Measurements from ENCODE around the gene CYP4F22. TPM values are rescaled to one million over a fixed set of nuclear protein-coding genes. Genes with fewer than 3 reads are reported as not detected.
"Not testable (repeated sequence)": the region's sequence is repeated elsewhere in the genome, so short reads cannot be mapped to it uniquely, and the experiment has no call there.

CYP4F22 gene
- total RNA-seq, 2 donors from 2014 or later, result not detected

DNA sequence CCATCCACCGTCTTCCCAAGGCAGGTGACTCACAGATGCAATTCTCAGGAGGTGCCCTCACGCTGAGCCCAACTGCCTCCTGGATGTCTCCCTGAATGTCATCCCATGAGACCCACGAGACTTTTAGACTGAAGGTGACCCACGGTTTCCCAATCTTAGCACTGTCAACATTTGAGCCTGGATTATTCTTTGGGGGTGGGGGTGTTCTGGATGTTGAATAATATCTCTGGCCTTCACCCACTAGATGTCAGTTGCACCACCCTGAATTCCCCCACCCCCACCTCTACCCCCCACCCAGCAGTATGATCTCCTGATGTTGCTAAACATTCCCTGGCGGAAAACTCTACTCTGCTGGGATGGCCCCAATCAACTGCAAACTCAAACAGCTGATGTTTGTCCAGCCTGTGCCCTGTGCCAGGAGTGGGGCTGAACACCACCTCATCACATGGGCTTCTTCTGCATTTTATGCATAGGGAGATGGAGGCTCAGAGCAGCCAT lies 2.2 kb upstream of the CYP4F22 start:
- H3K9me3 ChIP-seq (ENCODE audit: control insufficient read depth, low read length), result peaks cover 32% of the 10 kb centered on the region

GRCh38 chr19:15507068-15508034 lies 974 bp upstream of the CYP4F22 start:
- H3K9ac ChIP-seq (ENCODE audit: extremely low read depth, low read length, poor library complexity, severe bottlenecking), result no peak overlapping the region
- Mint-ChIP-seq H3K27me3 (ENCODE audit: insufficient read depth) (peaks cover 4% of the 10 kb centered on the region), H3K4me3 (no peak overlapping the region), H3K4me1 (no peaks in the 10 kb centered on the region), H3K36me3 (ENCODE audit: low read depth) (peaks cover 3% of the 10 kb centered on the region), H3K27ac (no peak overlapping the region), H3K9me3 (peaks cover 80% of the 10 kb centered on the region)
- DNase-seq, result no peak
- H3K4me1 ChIP-seq (ENCODE audit: control insufficient read depth, insufficient read depth, low read length), result no peaks in the 10 kb centered on the region
- H3K4me3 ChIP-seq (ENCODE audit: low read length), result no peak overlapping the region
- TF ChIP-seq, protein P1, sequence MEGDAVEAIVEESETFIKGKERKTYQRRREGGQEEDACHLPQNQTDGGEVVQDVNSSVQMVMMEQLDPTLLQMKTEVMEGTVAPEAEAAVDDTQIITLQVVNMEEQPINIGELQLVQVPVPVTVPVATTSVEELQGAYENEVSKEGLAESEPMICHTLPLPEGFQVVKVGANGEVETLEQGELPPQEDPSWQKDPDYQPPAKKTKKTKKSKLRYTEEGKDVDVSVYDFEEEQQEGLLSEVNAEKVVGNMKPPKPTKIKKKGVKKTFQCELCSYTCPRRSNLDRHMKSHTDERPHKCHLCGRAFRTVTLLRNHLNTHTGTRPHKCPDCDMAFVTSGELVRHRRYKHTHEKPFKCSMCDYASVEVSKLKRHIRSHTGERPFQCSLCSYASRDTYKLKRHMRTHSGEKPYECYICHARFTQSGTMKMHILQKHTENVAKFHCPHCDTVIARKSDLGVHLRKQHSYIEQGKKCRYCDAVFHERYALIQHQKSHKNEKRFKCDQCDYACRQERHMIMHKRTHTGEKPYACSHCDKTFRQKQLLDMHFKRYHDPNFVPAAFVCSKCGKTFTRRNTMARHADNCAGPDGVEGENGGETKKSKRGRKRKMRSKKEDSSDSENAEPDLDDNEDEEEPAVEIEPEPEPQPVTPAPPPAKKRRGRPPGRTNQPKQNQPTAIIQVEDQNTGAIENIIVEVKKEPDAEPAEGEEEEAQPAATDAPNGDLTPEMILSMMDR (conservative IDR thresholded peaks at IDR 0.05), result no peak
- WGBS, 2 experiments (ENCODE audit: insufficient coverage in 1 of 2, insufficient read length in 1 of 2), result 38 to 71% methylated on average over 3 to 14 of the region's 14 CpGs
- H3K36me3 ChIP-seq (ENCODE audit: control insufficient read depth, insufficient read depth, low read length), result no peaks in the 10 kb centered on the region
- no peak overlapping the region for H3K27ac ChIP-seq (ENCODE audit: low read depth, low read length)
- H3K9me3 ChIP-seq (ENCODE audit: control insufficient read depth, low read length), result peaks cover 27% of the 10 kb centered on the region
- H3K27me3 ChIP-seq (ENCODE audit: control insufficient read depth, insufficient read depth, low read length, poor library complexity, severe bottlenecking), result no peaks in the 10 kb centered on the region

More for the DNA sequence above, 2.2 kb upstream of the CYP4F22 start:
- Histone ChIP-seq H3K27ac (ENCODE audit: low read depth, low read length) (no peak overlapping the region), H3K36me3 (ENCODE audit: control insufficient read depth, insufficient read depth, low read length) (no peaks in the 10 kb centered on the region), H3K9ac (ENCODE audit: extremely low read depth, low read length, poor library complexity, severe bottlenecking) (no peak overlapping the region), H3K4me1 (ENCODE audit: control insufficient read depth, insufficient read depth, low read length) (no peaks in the 10 kb centered on the region), H3K27me3 (ENCODE audit: control insufficient read depth, insufficient read depth, low read length, poor library complexity, severe bottlenecking) (no peaks in the 10 kb centered on the region), H3K4me3 (ENCODE audit: low read length) (no peak overlapping the region)
- Mint-ChIP-seq H3K4me1 (no peaks in the 10 kb centered on the region), H3K4me3 (no peak overlapping the region), H3K36me3 (ENCODE audit: low read depth) (peaks cover 3% of the 10 kb centered on the region), H3K27ac (no peak overlapping the region), H3K27me3 (ENCODE audit: insufficient read depth) (peaks cover 4% of the 10 kb centered on the region), H3K9me3 (peaks cover 83% of the 10 kb centered on the region)
- TF ChIP-seq, protein P1 (conservative IDR thresholded peaks at IDR 0.05), result no peak
- DNase-seq, result no peak
- 73 to 83% methylated on average over 1 to 5 of the region's 5 CpGs for WGBS, 2 experiments (ENCODE audit: insufficient coverage in 1 of 2, insufficient read length in 1 of 2)

GRCh38 chr19:15511671-15512424 lies 3.5 kb downstream of the CYP4F22 start:
- Histone ChIP-seq H3K9ac (ENCODE audit: extremely low read depth, low read length, poor library complexity, severe bottlenecking) (no peak overlapping the region), H3K36me3 (ENCODE audit: control insufficient read depth, insufficient read depth, low read length) (no peaks in the 10 kb centered on the region), H3K4me1 (ENCODE audit: control insufficient read depth, insufficient read depth, low read length) (no peaks in the 10 kb centered on the region), H3K4me3 (ENCODE audit: low read length) (no peak overlapping the region), H3K27ac (ENCODE audit: low read depth, low read length) (no peak overlapping the region), H3K9me3 (ENCODE audit: control insufficient read depth, low read length) (peaks cover 28% of the 10 kb centered on the region), H3K27me3 (ENCODE audit: control insufficient read depth, insufficient read depth, low read length, poor library complexity, severe bottlenecking) (no peaks in the 10 kb centered on the region)
- peaks cover 84% of the 10 kb centered on the region for H3K9me3 Mint-ChIP-seq
- TF ChIP-seq, protein P1 (conservative IDR thresholded peaks at IDR 0.05), result no peak
- H3K4me3 Mint-ChIP-seq, result no peak overlapping the region
- no peak for DNase-seq
- H3K36me3 Mint-ChIP-seq (ENCODE audit: low read depth), result peaks cover 3% of the 10 kb centered on the region
- H3K27me3 Mint-ChIP-seq (ENCODE audit: insufficient read depth), result peaks cover 4% of the 10 kb centered on the region
- no peaks in the 10 kb centered on the region for H3K4me1 Mint-ChIP-seq
- no peak overlapping the region for H3K27ac Mint-ChIP-seq
- 87% methylated on average over 11 to 19 of the region's 19 CpGs for WGBS, 2 experiments (ENCODE audit: insufficient coverage in 1 of 2, insufficient read length in 1 of 2)

GRCh38 chr19:15515227-15515625 lies 6.9 kb downstream of the CYP4F22 start:
- H3K27me3 Mint-ChIP-seq (ENCODE audit: insufficient read depth); H3K36me3 Mint-ChIP-seq (ENCODE audit: low read depth); H3K4me3 ChIP-seq (ENCODE audit: low read length); H3K4me1 ChIP-seq (ENCODE audit: control insufficient read depth, insufficient read depth, low read length); H3K27ac Mint-ChIP-seq; H3K4me3 Mint-ChIP-seq; H3K27ac ChIP-seq (ENCODE audit: low read depth, low read length); H3K36me3 ChIP-seq (ENCODE audit: control insufficient read depth, insufficient read depth, low read length); H3K27me3 ChIP-seq (ENCODE audit: control insufficient read depth, insufficient read depth, low read length, poor library complexity, severe bottlenecking); DNase-seq; H3K9ac ChIP-seq (ENCODE audit: extremely low read depth, low read length, poor library complexity, severe bottlenecking); H3K4me1 Mint-ChIP-seq: not testable (repeated sequence)
- WGBS, 2 experiments (ENCODE audit: insufficient coverage in 1 of 2, insufficient read length in 1 of 2), result 88 to 92% methylated on average over 4 to 8 of the region's 9 CpGs
- peaks cover 36% of the 10 kb centered on the region for H3K9me3 ChIP-seq (ENCODE audit: control insufficient read depth, low read length)
- H3K9me3 Mint-ChIP-seq, result peaks cover 85% of the 10 kb centered on the region
